Measurements from ENCODE around the gene FBXO15.
A peak's percentile ranks its signal among the peaks of the same experiment; 100 is the strongest.

Gene FBXO15

GRCh38 chr18:74060579-74060978, 87.1 kb downstream of the FBXO15 start:
- DNase-seq (ENCODE audit: low spot score) = no peak

- no peak for DNase-seq (ENCODE audit: low spot score)
Observed at GRCh38 chr18:74050807-74051206, 96.8 kb downstream of the FBXO15 start.

- DNase-seq (ENCODE audit: low spot score) = peak; percentile 36
Observed at GRCh38 chr18:74040459-74041332, 106.9 kb downstream of the FBXO15 start.

GRCh38 chr18:74040008-74040407, 107.6 kb downstream of the FBXO15 start:
- no peak for DNase-seq (ENCODE audit: low spot score)

- DNase-seq (ENCODE audit: low spot score) = no peak
Observed at GRCh38 chr18:74029161-74029560, 118.5 kb downstream of the FBXO15 start.

Data from AG20443 (cell line).